SK-N-SH (cell line): Measurements from ENCODE around the gene IDH3A.

Source experiments
- EP300 ChIP-seq, 2 experiments: IDR thresholded peaks; 2 replicates each; pipeline versions ENCODE4 v1.4.0 to v1.6.1; 2012; ENCODE audit warnings: borderline replicate concordance in 1 of 2, low read depth in 1 of 2, low read length in 1 of 2
- EZH2phosphoT487 ChIP-seq: fragments of 200-600 bp; sonication (generic); IDR thresholded peaks from 2 replicates; pipeline ENCODE4 v1.6.1; 2017; ENCODE audit warnings: low read depth, mixed run types, mild to moderate bottlenecking, antibody characterized with exemption, moderate library complexity, borderline replicate concordance
- FOXJ3 ChIP-seq: sonication (generic); formaldehyde crosslinking; IDR thresholded peaks from 2 replicates; pipeline ENCODE4 v1.5.1; 2020; ENCODE audit warnings: mild to moderate bottlenecking, missing genetic modification reagents
- GATA2 ChIP-seq: sonication (generic); formaldehyde crosslinking; IDR thresholded peaks from 2 replicates; pipeline ENCODE4 v1.5.0; 2020; ENCODE audit warnings: mild to moderate bottlenecking, missing genetic modification reagents
- MEF2A ChIP-seq: IDR thresholded peaks from 2 replicates; pipeline ENCODE4 v1.4.0; 2012; ENCODE audit warnings: low read depth, borderline replicate concordance
- RAD21 ChIP-seq: IDR thresholded peaks from 2 replicates; pipeline ENCODE4 v1.6.1; 2012; ENCODE audit warnings: mild to moderate bottlenecking, low read length
- RFX5 ChIP-seq: IDR thresholded peaks from 2 replicates; pipeline ENCODE4 v1.6.1; 2012; ENCODE audit warnings: mild to moderate bottlenecking, improper control_type of control experiment, low read length
- TEAD4 ChIP-seq: IDR thresholded peaks from 2 replicates; pipeline ENCODE4 v1.4.0; 2012; ENCODE audit warnings: mild to moderate bottlenecking, borderline replicate concordance; ENCODE audit not compliant: insufficient read depth
- TF ChIP-seq, protein P1 (sequence below): fragments of 200-600 bp; sonication (generic); IDR thresholded peaks from 2 replicates; pipeline ENCODE4 v1.6.1; 2017; ENCODE audit warnings: antibody characterized with exemption, mild to moderate bottlenecking, moderate library complexity
- TF ChIP-seq, protein P2 (sequence below): IDR thresholded peaks from 2 replicates; pipeline ENCODE4 v1.4.0; 2012; ENCODE audit warnings: low read depth, borderline replicate concordance
- TF ChIP-seq, protein P3 (sequence below): IDR thresholded peaks from 2 replicates; pipeline ENCODE4 v1.6.1; 2012; ENCODE audit warnings: mild to moderate bottlenecking, low read depth, low read length, moderate library complexity

DNA sequence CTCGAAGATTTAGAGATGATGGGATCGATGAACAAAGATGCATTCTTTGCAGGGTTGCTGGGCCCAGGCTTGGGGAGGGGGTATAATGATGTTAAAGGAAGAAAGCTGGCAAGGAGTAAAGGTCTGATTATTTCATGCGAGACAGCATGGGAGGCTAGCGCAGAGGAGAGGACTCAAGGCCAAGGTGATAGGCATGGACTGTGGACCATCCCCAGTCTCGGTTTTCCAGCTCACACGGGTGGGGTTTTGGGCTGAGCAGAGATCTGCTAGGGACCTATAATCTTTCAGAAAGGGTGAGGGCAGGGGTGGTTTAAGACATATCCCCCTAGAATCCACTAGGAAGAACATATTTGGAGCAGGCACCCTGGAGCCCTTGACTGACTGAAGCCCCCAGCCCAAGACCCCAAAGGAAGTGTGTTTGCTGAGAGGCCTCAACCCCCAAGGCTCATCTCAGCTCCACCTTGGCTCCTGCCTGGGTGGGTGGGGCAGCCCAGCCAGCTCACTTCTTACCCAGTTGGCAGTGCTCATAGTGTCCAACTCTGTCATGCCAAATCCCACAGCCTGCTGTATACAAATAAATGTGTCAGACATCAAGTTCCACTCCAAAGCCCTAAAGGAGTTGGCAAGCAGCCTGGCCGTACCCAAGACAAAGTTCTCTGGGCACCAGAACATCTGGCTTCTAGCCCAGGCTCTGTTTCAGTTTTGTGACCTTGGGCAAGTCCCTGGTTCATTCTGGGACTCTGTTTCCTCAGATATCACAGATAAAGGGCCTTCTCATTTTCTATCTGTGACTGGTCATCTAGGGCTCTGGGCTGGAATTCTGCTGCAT lies 67.3 kb downstream of the IDH3A start:
- TF ChIP-seq MEF2A (no peak), TEAD4 (no peak), EZH2phosphoT487 (no peak), FOXJ3 (no peak), RFX5 (no peak), GATA2 (no peak; the same call in 1 of the 2 replicates), EP300 (IDR thresholded peaks at IDR 0.05; ENCODE audit: borderline replicate concordance in 1 of 2, low read depth in 1 of 2, low read length in 1 of 2) (0 out of 4 replicates have a peak, but pooled peaks of 1 of the 2 experiments have one; percentile 15), RAD21 (no peak)
- TF ChIP-seq, protein P1, sequence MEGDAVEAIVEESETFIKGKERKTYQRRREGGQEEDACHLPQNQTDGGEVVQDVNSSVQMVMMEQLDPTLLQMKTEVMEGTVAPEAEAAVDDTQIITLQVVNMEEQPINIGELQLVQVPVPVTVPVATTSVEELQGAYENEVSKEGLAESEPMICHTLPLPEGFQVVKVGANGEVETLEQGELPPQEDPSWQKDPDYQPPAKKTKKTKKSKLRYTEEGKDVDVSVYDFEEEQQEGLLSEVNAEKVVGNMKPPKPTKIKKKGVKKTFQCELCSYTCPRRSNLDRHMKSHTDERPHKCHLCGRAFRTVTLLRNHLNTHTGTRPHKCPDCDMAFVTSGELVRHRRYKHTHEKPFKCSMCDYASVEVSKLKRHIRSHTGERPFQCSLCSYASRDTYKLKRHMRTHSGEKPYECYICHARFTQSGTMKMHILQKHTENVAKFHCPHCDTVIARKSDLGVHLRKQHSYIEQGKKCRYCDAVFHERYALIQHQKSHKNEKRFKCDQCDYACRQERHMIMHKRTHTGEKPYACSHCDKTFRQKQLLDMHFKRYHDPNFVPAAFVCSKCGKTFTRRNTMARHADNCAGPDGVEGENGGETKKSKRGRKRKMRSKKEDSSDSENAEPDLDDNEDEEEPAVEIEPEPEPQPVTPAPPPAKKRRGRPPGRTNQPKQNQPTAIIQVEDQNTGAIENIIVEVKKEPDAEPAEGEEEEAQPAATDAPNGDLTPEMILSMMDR = no peak
- TF ChIP-seq, protein P2, sequence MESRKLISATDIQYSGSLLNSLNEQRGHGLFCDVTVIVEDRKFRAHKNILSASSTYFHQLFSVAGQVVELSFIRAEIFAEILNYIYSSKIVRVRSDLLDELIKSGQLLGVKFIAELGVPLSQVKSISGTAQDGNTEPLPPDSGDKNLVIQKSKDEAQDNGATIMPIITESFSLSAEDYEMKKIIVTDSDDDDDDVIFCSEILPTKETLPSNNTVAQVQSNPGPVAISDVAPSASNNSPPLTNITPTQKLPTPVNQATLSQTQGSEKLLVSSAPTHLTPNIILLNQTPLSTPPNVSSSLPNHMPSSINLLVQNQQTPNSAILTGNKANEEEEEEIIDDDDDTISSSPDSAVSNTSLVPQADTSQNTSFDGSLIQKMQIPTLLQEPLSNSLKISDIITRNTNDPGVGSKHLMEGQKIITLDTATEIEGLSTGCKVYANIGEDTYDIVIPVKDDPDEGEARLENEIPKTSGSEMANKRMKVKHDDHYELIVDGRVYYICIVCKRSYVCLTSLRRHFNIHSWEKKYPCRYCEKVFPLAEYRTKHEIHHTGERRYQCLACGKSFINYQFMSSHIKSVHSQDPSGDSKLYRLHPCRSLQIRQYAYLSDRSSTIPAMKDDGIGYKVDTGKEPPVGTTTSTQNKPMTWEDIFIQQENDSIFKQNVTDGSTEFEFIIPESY = no peak
- TF ChIP-seq, protein P3, sequence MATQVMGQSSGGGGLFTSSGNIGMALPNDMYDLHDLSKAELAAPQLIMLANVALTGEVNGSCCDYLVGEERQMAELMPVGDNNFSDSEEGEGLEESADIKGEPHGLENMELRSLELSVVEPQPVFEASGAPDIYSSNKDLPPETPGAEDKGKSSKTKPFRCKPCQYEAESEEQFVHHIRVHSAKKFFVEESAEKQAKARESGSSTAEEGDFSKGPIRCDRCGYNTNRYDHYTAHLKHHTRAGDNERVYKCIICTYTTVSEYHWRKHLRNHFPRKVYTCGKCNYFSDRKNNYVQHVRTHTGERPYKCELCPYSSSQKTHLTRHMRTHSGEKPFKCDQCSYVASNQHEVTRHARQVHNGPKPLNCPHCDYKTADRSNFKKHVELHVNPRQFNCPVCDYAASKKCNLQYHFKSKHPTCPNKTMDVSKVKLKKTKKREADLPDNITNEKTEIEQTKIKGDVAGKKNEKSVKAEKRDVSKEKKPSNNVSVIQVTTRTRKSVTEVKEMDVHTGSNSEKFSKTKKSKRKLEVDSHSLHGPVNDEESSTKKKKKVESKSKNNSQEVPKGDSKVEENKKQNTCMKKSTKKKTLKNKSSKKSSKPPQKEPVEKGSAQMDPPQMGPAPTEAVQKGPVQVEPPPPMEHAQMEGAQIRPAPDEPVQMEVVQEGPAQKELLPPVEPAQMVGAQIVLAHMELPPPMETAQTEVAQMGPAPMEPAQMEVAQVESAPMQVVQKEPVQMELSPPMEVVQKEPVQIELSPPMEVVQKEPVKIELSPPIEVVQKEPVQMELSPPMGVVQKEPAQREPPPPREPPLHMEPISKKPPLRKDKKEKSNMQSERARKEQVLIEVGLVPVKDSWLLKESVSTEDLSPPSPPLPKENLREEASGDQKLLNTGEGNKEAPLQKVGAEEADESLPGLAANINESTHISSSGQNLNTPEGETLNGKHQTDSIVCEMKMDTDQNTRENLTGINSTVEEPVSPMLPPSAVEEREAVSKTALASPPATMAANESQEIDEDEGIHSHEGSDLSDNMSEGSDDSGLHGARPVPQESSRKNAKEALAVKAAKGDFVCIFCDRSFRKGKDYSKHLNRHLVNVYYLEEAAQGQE = no peak
